Breast epithelium (tissue), 4 donors: ENCODE results near the gene TMED9. TPM values are rescaled to one million over a fixed set of nuclear protein-coding genes. Genes with fewer than 3 reads are reported as not detected.

ENCODE experiments used
- DNase-seq, 2 donors: peaks; one replicate each; pipeline ENCODE4 v3.0.0-alpha.2; 2019; ENCODE audit warnings: low spot score in 2 of 2
- H3K27ac ChIP-seq, 2 donors: fragments of 200-600 bp; sonication (generic) in 1 of 2; one replicate each; pipeline ENCODE4 v1.5.1; 2016 to 2019; ENCODE audit warnings: mild to moderate bottlenecking in 1 of 2
- H3K27me3 ChIP-seq, 2 donors: fragments of 200-600 bp; sonication (generic) in 1 of 2; one replicate each; pipeline versions ENCODE4 v1.5.1 to v1.6.0; 2017 to 2019; ENCODE audit warnings: control low read depth in 1 of 2, mild to moderate bottlenecking in 1 of 2
- H3K36me3 ChIP-seq: fragments of 200-600 bp; one replicate; pipeline ENCODE4 v1.5.1; 2019
- H3K4me1 ChIP-seq, 2 donors: fragments of 200-600 bp; sonication (generic); one replicate each; pipeline ENCODE4 v1.5.1; 2016 to 2019; ENCODE audit warnings: control low read depth in 1 of 2
- H3K4me3 ChIP-seq, 3 donors: fragments of 200-600 bp; sonication (generic); 1 replicate in 2 of 3; 2 replicates in 1 of 3; pipeline ENCODE4 v1.5.1; 2016 to 2019; ENCODE audit warnings: mild to moderate bottlenecking in 3 of 3, moderate library complexity in 2 of 3
- H3K9me3 ChIP-seq, 2 donors: fragments of 200-600 bp; sonication (generic) in 1 of 2; one replicate each; pipeline ENCODE4 v1.5.1; 2016 to 2019; ENCODE audit warnings: control low read depth in 1 of 2
- CTCF ChIP-seq, 3 donors: fragments of 450-650 bp; IDR thresholded peaks; one replicate each; pipeline ENCODE4 v1.5.1; 2016 to 2017; ENCODE audit warnings: antibody characterized with exemption in 3 of 3, mild to moderate bottlenecking in 3 of 3, moderate library complexity in 3 of 3
- POLR2A ChIP-seq: fragments of 450-650 bp; IDR thresholded peaks from one replicate; pipeline ENCODE4 v1.6.1; 2016; ENCODE audit warnings: antibody characterized with exemption, mild to moderate bottlenecking, moderate library complexity
- POLR2AphosphoS5 ChIP-seq, 3 donors: sonication (generic); formaldehyde crosslinking; IDR thresholded peaks; one replicate each; pipeline ENCODE4 v1.6.1; 2017; ENCODE audit warnings: antibody characterized with exemption in 3 of 3
- intact Hi-C: fragments of 100-400 bp; cut with DNase I; formaldehyde crosslinking; loops from one replicate; pipeline ENCODE4 v1.15.1; 2023; ENCODE audit warnings: low total_unique reads
- total RNA-seq, 3 donors: library from RNA; depleted of rRNA; stranded (reverse); fragments of >200 nt; gene quantifications; one replicate each; pipeline ENCODE4 v1.1.0, GENCODE V29; 2016

TMED9 gene
- total RNA-seq, 3 donors from 2014 or later = 75.4 to 109 (median 95.1) TPM

- no peak overlapping the region for H3K4me3 ChIP-seq
- no peak for DNase-seq
- H3K9me3 ChIP-seq = no peaks in the 10 kb centered on the region
- H3K27ac ChIP-seq = no peak overlapping the region
- H3K27me3 ChIP-seq = no peaks in the 10 kb centered on the region
- intact Hi-C loops = no loop called here
- no peaks in the 10 kb centered on the region for H3K36me3 ChIP-seq
- TF ChIP-seq CTCF (IDR thresholded peaks at IDR 0.05) (no peak), POLR2AphosphoS5 (IDR thresholded peaks at IDR 0.05) (no peak), POLR2A (no peak)
- no peaks in the 10 kb centered on the region for H3K4me1 ChIP-seq
Observed at GRCh38 chr5:177606071-177607051, 14.4 kb downstream of the TMED9 start.

- no peak for DNase-seq
- H3K36me3 ChIP-seq = no peaks in the 10 kb centered on the region
- intact Hi-C loops = no loop called here
- H3K9me3 ChIP-seq = no peaks in the 10 kb centered on the region
- no peak for TF ChIP-seq POLR2AphosphoS5 (IDR thresholded peaks at IDR 0.05)
- no peak for TF ChIP-seq POLR2A
- TF ChIP-seq CTCF (IDR thresholded peaks at IDR 0.05) = no peak
- no peak overlapping the region for H3K4me3 ChIP-seq
- H3K27me3 ChIP-seq = no peaks in the 10 kb centered on the region
- H3K4me1 ChIP-seq = no peaks in the 10 kb centered on the region
- H3K27ac ChIP-seq = no peak overlapping the region
Observed at GRCh38 chr5:177607115-177607451, 15.1 kb downstream of the TMED9 start.

- DNase-seq = peak; percentile 34 to 68
- Histone ChIP-seq H3K27ac (no peak overlapping the region), H3K36me3 (no peaks in the 10 kb centered on the region), H3K4me1 (no peaks in the 10 kb centered on the region), H3K4me3 (no peak overlapping the region), H3K27me3 (no peaks in the 10 kb centered on the region), H3K9me3 (no peaks in the 10 kb centered on the region)
- intact Hi-C loops = no loop called here
- peak in 2 of 3 donors; percentile 62 to 68 for TF ChIP-seq CTCF (IDR thresholded peaks at IDR 0.05)
- TF ChIP-seq POLR2A = no peak
- no peak for TF ChIP-seq POLR2AphosphoS5 (IDR thresholded peaks at IDR 0.05)
Observed at GRCh38 chr5:177607452-177608192, 15.6 kb downstream of the TMED9 start.

DNA sequence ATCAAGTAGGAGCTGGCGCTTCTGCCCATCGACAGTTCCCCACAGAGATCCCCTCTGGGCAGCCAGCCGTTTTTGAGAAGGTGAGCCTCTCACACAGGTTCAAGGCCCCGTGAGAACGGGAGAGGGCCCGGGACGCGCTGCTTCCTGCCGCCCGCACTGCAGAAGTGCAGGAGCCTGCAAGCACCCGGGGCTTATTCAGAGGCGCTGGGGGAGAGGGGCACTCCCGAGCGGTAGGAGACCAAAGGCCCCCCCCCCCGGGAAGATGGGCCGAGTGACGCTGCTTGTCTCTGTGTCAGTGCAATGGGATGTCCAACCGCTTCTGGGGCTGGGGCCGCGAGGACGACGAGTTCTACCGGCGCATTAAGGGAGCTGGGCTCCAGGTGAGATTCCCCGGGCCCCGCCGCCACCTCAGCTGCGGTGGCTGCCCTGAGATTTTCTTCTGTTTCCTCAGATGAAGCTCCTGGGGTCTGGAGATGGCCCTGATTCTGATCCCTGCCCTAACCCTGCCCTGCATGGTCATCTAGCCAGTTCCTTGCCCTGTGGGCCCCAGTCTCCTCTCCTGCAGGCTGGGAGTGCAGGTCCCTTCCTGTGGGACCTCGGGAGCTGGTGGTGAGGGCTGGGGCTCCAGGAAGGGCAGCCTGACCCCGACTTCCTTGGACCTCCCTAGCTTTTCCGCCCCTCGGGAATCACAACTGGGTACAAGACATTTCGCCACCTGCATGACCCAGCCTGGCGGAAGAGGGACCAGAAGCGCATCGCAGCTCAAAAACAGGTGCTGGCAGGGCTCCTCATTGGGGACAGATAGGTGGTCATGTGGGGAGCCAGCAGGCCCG lies 16.5 kb downstream of the TMED9 start:
- Histone ChIP-seq H3K27me3 (no peaks in the 10 kb centered on the region), H3K4me1 (no peaks in the 10 kb centered on the region), H3K4me3 (no peak overlapping the region), H3K27ac (no peak overlapping the region), H3K36me3 (no peaks in the 10 kb centered on the region), H3K9me3 (no peaks in the 10 kb centered on the region)
- DNase-seq = no peak
- intact Hi-C loops = no loop called here
- no peak for TF ChIP-seq POLR2A
- no peak for TF ChIP-seq POLR2AphosphoS5 (IDR thresholded peaks at IDR 0.05)
- no peak for TF ChIP-seq CTCF (IDR thresholded peaks at IDR 0.05)
